HG03571 (cell line): ENCODE results near the gene ADPRS.

Experiments
- ATAC-seq: cut with Tn5 transposase; IDR thresholded peaks from one replicate; pipeline ENCODE4 v1.9.1; 2021; ENCODE audit not compliant: unreplicated experiment

ADPRS gene

DNA sequence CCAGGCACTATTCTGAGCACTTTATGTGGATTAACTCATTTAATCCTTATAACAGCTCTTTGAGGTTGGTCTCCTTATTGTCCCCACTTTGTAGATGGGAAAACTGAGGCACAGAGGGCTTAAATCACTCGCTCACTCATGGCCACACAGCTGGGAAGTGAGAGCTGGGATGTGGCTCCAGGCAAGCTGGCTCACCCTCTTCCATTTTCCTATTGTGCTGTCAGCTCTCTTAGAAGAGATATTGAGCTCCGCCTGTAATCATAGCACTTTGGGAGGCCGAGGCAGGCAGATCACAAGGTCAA is 40.2 kb downstream of the ADPRS start:
- ATAC-seq, result no peak

GRCh38 chr1:36132029-36132428 is 43.3 kb downstream of the ADPRS start:
- no peak for ATAC-seq

GRCh38 chr1:36133484-36133883 is 44.8 kb downstream of the ADPRS start:
- no peak for ATAC-seq

DNA sequence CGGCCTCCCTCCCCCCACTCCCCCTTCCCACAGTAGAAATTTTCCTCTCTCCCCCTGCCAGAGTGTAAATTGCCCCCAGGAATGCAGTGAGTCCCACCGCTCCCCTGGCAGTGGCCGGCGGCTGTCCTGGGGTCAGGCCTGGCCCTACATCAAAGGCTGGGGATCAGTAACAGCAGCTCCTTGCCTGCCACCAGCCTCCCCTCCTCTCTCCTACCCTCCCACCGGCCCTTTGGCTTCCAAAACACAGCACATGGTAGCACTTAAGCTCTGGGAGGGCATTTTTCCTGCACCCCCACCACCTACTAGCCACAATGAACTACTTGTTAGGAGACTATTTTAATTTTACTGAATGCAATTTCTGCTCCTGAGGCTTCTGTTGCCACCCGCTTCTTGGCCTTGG is 45.3 kb downstream of the ADPRS start:
- no peak for ATAC-seq

GRCh38 chr1:36134505-36135329 is 46.0 kb downstream of the ADPRS start:
- ATAC-seq, result no peak

GRCh38 chr1:36135330-36135667 is 46.6 kb downstream of the ADPRS start:
- ATAC-seq, result no peak

DNA sequence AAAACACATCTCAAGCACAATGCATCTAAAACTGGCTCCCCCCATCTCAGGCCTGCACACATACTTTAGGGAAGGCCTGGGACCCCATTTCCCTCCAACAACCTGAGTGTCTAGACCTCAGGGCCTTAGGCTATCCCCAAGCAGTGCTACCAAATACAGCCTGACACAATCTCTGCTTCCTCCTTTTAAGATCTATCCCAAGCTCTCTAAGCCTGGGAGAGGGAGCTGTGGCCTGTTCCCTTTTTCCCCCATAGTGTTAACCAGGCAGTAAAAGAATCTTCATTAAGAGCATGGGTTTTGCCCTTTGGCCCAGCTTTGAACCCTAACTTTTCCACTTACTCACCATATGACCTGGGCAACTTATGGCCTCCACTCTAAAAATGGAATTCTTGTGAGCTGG is 47.1 kb downstream of the ADPRS start:
- ATAC-seq, result no peak

DNA sequence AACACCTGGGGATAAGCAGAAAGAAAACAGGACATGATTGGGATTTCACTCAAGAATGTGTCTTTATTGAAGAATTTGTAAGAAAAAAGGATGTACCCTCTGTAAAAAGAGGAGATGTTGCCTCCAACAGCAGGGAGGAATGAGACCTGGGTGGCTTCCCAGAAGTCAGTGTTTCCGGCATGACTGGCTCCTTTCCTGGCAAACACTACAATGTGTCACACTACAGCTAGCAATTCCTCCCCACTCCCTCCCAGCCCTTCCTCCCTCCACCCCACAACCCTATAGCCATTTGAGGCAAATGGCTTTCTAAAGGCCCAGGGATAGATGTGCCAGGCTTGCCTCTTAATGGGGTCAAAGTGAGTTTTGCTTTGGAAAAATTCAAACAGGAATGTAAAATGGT is 47.8 kb downstream of the ADPRS start:
- no peak for ATAC-seq

DNA sequence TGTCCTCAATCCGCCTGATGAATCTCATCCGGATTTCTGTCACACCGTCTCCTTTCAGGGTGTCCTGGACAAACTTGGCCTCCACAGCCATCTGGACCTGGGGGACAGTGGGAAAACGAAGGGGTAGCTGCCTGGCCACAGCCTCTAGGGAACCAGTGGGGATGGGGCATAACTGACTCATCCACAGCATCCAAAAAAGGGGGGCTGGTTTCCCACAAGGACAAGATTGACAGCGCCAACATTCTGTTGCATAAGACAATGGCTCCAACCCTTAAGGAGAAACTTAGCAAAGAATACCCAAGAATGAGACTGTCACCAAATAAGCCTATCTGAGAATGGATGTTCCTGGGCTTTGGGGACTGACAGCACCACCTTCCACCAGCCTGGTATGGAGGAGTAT is 48.5 kb downstream of the ADPRS start:
- ATAC-seq, result no peak

GRCh38 chr1:36137776-36138175 is 49.1 kb downstream of the ADPRS start:
- ATAC-seq, result no peak

DNA sequence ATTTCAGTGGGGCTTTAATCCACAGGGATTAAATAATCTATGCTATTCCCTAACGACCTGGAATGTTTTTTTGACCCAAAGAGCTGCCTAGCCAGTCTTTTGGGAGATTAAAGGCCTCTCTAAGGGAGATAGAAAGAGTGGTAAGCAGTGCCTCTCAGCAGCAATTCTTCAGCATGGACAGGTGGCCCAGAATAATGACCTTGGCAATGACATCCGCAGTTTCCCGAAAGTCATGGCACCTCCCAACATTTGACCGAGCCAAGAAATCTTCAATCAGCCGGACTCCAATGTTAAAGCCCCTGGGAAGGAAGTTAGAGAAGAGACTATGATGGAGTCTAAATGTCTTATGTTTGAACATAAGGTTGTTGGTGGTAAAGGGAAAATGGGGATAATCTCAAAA is 50.8 kb downstream of the ADPRS start:
- ATAC-seq, result no peak

GRCh38 chr1:36142121-36142520 is 53.4 kb downstream of the ADPRS start:
- ATAC-seq, result no peak

DNA sequence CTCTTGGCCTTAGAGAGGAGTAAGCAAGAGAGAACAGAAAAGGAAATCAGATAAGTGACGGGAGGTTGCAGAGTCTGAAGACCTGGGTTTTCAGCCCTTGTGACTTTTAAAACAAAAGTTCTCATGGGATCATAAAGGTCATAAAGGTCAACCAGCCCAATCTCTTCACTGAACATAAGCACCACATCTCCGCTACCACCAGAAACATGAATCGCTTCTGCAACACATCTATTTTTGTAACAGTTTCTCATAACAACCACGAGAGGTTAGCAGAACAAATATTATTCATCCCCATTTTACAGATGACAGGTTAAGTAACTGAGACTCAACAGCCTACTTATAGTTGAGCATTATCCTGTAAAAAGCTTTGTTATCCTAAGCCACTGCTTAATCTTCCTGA is 54.7 kb downstream of the ADPRS start:
- no peak for ATAC-seq
